ENCODE data around the gene EPS15. TPM values are rescaled to one million over a fixed set of nuclear protein-coding genes. Genes with fewer than 3 reads are reported as not detected.

EPS15 gene
- total and polyA plus RNA-seq, 2 experiments from 2014 or later: 26.9 to 41.1 TPM

- Histone ChIP-seq H3K9me2 (ENCODE audit: insufficient read depth) (no peaks in the 10 kb centered on the region), H3K36me3 (ENCODE audit: low read depth) (no peaks in the 10 kb centered on the region), H3F3A (ENCODE audit: insufficient read depth) (peaks cover 11% of the 10 kb centered on the region), H3K9me3 (ENCODE audit: low read depth) (no peaks in the 10 kb centered on the region), H4K20me1 (ENCODE audit: insufficient read depth) (no peaks in the 10 kb centered on the region), H3K4me2 (ENCODE audit: unreplicated experiment) (no peak overlapping the region), H3K27me3 (replicated peaks; ENCODE audit: insufficient read depth) (no peaks in the 10 kb centered on the region), H3K27ac (no peak overlapping the region), H3K79me2 (ENCODE audit: insufficient read depth) (no peaks in the 10 kb centered on the region), H3K4me3 (no peak overlapping the region), H3K9ac (no peak overlapping the region), H3K4me1 (ENCODE audit: insufficient read depth) (peaks cover 8% of the 10 kb centered on the region), H2AFZ (no peak overlapping the region)
- TF ChIP-seq EZH2phosphoT487 (IDR thresholded peaks at IDR 0.05; ENCODE audit: insufficient read depth, low read depth) (no peak), EZH2 (IDR thresholded peaks at IDR 0.05; ENCODE audit: insufficient read depth, poor library complexity, severe bottlenecking) (no peak)
- WGBS, 2 experiments (ENCODE audit: low coverage in 1 of 2, low lambda C conversion rate in 2 of 2, missing lambda C conversion rate in 2 of 2): 88 to 93% methylated on average over 2 of the region's 2 CpGs
- DNase-seq: no peak
- in situ Hi-C loops (cut with MboI): no loop called here
Observed at GRCh38 chr1:51525295-51525694, 6.2 kb upstream of the EPS15 start.

- H3K27me3 ChIP-seq (replicated peaks; ENCODE audit: insufficient read depth): no peaks in the 10 kb centered on the region
- WGBS, 2 experiments (ENCODE audit: low coverage in 1 of 2, low lambda C conversion rate in 2 of 2, missing lambda C conversion rate in 2 of 2): 90 to 100% methylated on average over 1 of the region's 1 CpG
- H2AFZ ChIP-seq: no peak overlapping the region
- no peak for DNase-seq
- H3F3A ChIP-seq (ENCODE audit: insufficient read depth): peaks cover 16% of the 10 kb centered on the region
- H3K4me3 ChIP-seq: no peak overlapping the region
- no peaks in the 10 kb centered on the region for H3K36me3 ChIP-seq (ENCODE audit: low read depth)
- H3K4me1 ChIP-seq (ENCODE audit: insufficient read depth): peaks cover 12% of the 10 kb centered on the region
- no peak for TF ChIP-seq EZH2phosphoT487 (IDR thresholded peaks at IDR 0.05; ENCODE audit: insufficient read depth, low read depth)
- TF ChIP-seq EZH2 (IDR thresholded peaks at IDR 0.05; ENCODE audit: insufficient read depth, poor library complexity, severe bottlenecking): no peak
- no peak overlapping the region for H3K9ac ChIP-seq
- in situ Hi-C loops (cut with MboI): no loop called here
- no peak overlapping the region for H3K4me2 ChIP-seq (ENCODE audit: unreplicated experiment)
- H3K79me2 ChIP-seq (ENCODE audit: insufficient read depth): no peaks in the 10 kb centered on the region
- no peaks in the 10 kb centered on the region for H3K9me2 ChIP-seq (ENCODE audit: insufficient read depth)
- H3K27ac ChIP-seq: no peak overlapping the region
- H3K9me3 ChIP-seq (ENCODE audit: low read depth): no peaks in the 10 kb centered on the region
- no peaks in the 10 kb centered on the region for H4K20me1 ChIP-seq (ENCODE audit: insufficient read depth)
Observed at GRCh38 chr1:51524817-51525216, 5.8 kb upstream of the EPS15 start.

- Histone ChIP-seq H3K9me3 (ENCODE audit: low read depth) (no peaks in the 10 kb centered on the region), H3K27ac (no peak overlapping the region), H3K79me2 (ENCODE audit: insufficient read depth) (no peaks in the 10 kb centered on the region), H3K4me1 (ENCODE audit: insufficient read depth) (peaks cover 13% of the 10 kb centered on the region), H3K9me2 (ENCODE audit: insufficient read depth) (no peaks in the 10 kb centered on the region), H3K9ac (no peak overlapping the region), H3K4me3 (no peak overlapping the region), H3K27me3 (replicated peaks; ENCODE audit: insufficient read depth) (no peaks in the 10 kb centered on the region), H3K36me3 (ENCODE audit: low read depth) (no peaks in the 10 kb centered on the region), H3K4me2 (ENCODE audit: unreplicated experiment) (no peak overlapping the region), H3F3A (ENCODE audit: insufficient read depth) (peaks cover 20% of the 10 kb centered on the region), H2AFZ (no peak overlapping the region), H4K20me1 (ENCODE audit: insufficient read depth) (no peaks in the 10 kb centered on the region)
- in situ Hi-C loops (cut with MboI): no loop called here
- TF ChIP-seq EZH2phosphoT487 (IDR thresholded peaks at IDR 0.05; ENCODE audit: insufficient read depth, low read depth) (no peak), EZH2 (IDR thresholded peaks at IDR 0.05; ENCODE audit: insufficient read depth, poor library complexity, severe bottlenecking) (no peak)
- WGBS, 2 experiments (ENCODE audit: low coverage in 1 of 2, low lambda C conversion rate in 2 of 2, missing lambda C conversion rate in 2 of 2): 79 to 91% methylated on average over 4 of the region's 4 CpGs
- no peak for DNase-seq
Observed at GRCh38 chr1:51523931-51524330, 4.9 kb upstream of the EPS15 start.

DNA sequence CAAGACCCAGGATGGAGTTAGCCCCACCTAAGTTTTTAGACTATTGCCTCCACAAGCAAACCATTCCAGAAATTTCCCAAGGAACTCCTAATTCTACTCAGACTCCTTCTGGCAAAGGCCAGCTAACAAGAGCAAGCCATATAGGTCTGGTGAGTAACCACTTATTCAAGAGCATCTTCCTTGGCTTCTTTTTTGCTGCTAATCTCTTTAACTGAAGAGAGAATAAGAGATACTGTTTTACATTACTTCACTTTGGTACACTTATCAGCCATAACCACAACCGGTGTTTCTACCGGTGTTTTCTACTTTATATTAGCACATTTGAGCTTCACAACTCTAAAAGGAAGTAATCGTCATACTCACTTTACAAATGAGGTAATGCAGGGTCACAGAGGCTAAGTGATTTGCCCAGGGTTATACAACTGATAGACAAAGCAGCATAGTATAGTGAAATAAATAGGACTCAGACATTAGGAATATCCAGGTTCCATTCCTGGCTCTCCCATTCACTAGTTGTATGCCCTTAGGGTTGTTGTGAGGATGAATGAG, 1.7 kb upstream of the EPS15 start:
- H3K9ac ChIP-seq: no peak overlapping the region
- H3K4me2 ChIP-seq (ENCODE audit: unreplicated experiment): no peak overlapping the region
- no peaks in the 10 kb centered on the region for H3K9me3 ChIP-seq (ENCODE audit: low read depth)
- peak; percentile 49 for DNase-seq
- H3K27ac ChIP-seq: peak overlapping the region; percentile 53
- peaks cover 29% of the 10 kb centered on the region for H3K79me2 ChIP-seq (ENCODE audit: insufficient read depth)
- H3K27me3 ChIP-seq (replicated peaks; ENCODE audit: insufficient read depth): no peaks in the 10 kb centered on the region
- peaks cover 34% of the 10 kb centered on the region for H3F3A ChIP-seq (ENCODE audit: insufficient read depth)
- peaks cover 33% of the 10 kb centered on the region for H3K4me1 ChIP-seq (ENCODE audit: insufficient read depth)
- in situ Hi-C loops (cut with MboI): no loop called here
- 65 to 77% methylated on average over 3 of the region's 3 CpGs for WGBS, 2 experiments (ENCODE audit: low coverage in 1 of 2, low lambda C conversion rate in 2 of 2, missing lambda C conversion rate in 2 of 2)
- no peak for TF ChIP-seq EZH2 (IDR thresholded peaks at IDR 0.05; ENCODE audit: insufficient read depth, poor library complexity, severe bottlenecking)
- no peak for TF ChIP-seq EZH2phosphoT487 (IDR thresholded peaks at IDR 0.05; ENCODE audit: insufficient read depth, low read depth)
- H3K36me3 ChIP-seq (ENCODE audit: low read depth): no peaks in the 10 kb centered on the region
- peak overlapping the region; percentile 52 for H2AFZ ChIP-seq
- no peak overlapping the region for H3K4me3 ChIP-seq
- no peaks in the 10 kb centered on the region for H3K9me2 ChIP-seq (ENCODE audit: insufficient read depth)
- no peaks in the 10 kb centered on the region for H4K20me1 ChIP-seq (ENCODE audit: insufficient read depth)

Data from GM23248 (cell line).